GM12874 (cell line): ENCODE measurements around the gene HDAC4.

ENCODE experiments used
- CTCF ChIP-seq: IDR thresholded peaks from 2 replicates; pipeline ENCODE4 v1.5.1; 2011; ENCODE audit warnings: low read depth, mild to moderate bottlenecking, control low read depth, low read length, moderate library complexity; ENCODE audit not compliant: insufficient read depth

Gene HDAC4

GRCh38 chr2:239146011-239146641 is 254.7 kb downstream of the HDAC4 start:
- TF ChIP-seq CTCF: no peak

- no peak for TF ChIP-seq CTCF
Measured at GRCh38 chr2:239145601-239146000, 255.2 kb downstream of the HDAC4 start.

- TF ChIP-seq CTCF: no peak
Measured at GRCh38 chr2:239145106-239145505, 255.7 kb downstream of the HDAC4 start.

- no peak for TF ChIP-seq CTCF
Measured at GRCh38 chr2:239144713-239144999, 256.2 kb downstream of the HDAC4 start.

- TF ChIP-seq CTCF: peak; percentile 82
Measured at GRCh38 chr2:239143858-239144712, 256.7 kb downstream of the HDAC4 start.

GRCh38 chr2:239142806-239143205 is 258.0 kb downstream of the HDAC4 start:
- TF ChIP-seq CTCF: no peak

GRCh38 chr2:239142296-239142695 is 258.5 kb downstream of the HDAC4 start:
- TF ChIP-seq CTCF: no peak
